Transverse colon (tissue), 4 donors: ENCODE measurements around the gene ERLIN1. TPM values are rescaled to one million over a fixed set of nuclear protein-coding genes. Genes with fewer than 3 reads are reported as not detected.

Experiments used
- DNase-seq: peaks from one replicate; pipeline ENCODE4 v3.0.0-alpha.2; 2019
- H3K27ac ChIP-seq, 4 donors: fragments of 200-600 bp; sonication (generic); 2 replicates each; pipeline ENCODE4 v1.5.1; 2016 to 2018; ENCODE audit warnings: inconsistent platforms in 4 of 4
- H3K27me3 ChIP-seq: fragments of 200-600 bp; sonication (generic); 2 replicates; pipeline ENCODE4 v1.5.1; 2017; ENCODE audit warnings: inconsistent platforms
- H3K36me3 ChIP-seq, 4 donors: fragments of 200-600 bp; sonication (generic); 2 replicates each; pipeline ENCODE4 v1.5.1; 2017 to 2019; ENCODE audit warnings: inconsistent platforms in 4 of 4
- H3K4me1 ChIP-seq, 4 donors: fragments of 200-600 bp; sonication (generic); 2 replicates each; pipeline ENCODE4 v1.5.1; 2017 to 2020; ENCODE audit warnings: inconsistent platforms in 4 of 4
- H3K4me3 ChIP-seq, 4 donors: fragments of 200-600 bp; sonication (generic); 1 replicate in 1 of 4; 2 replicates in 3 of 4; pipeline versions ENCODE4 v1.5.1 to v1.6.1; 2017 to 2019; ENCODE audit warnings: inconsistent platforms in 4 of 4
- H3K9me3 ChIP-seq, 2 donors: fragments of 200-600 bp; sonication (generic); 2 replicates each; pipeline ENCODE4 v1.5.1; 2017 to 2019; ENCODE audit warnings: inconsistent platforms in 2 of 2
- CTCF ChIP-seq, 5 experiments: fragments of 200-600 bp in 3 of 5; fragments of 450-650 bp in 2 of 5; sonication (generic) in 3 of 5; IDR thresholded peaks; 1 replicate in 2 of 5; 2 replicates in 3 of 5; pipeline ENCODE4 v1.5.1; 2016 to 2017; ENCODE audit warnings: antibody characterized with exemption in 5 of 5, inconsistent platforms in 3 of 5, mild to moderate bottlenecking in 2 of 5, moderate library complexity in 1 of 5
- EP300 ChIP-seq: sonication (generic); formaldehyde crosslinking; IDR thresholded peaks from one replicate; pipeline ENCODE4 v1.6.1; 2017; ENCODE audit warnings: antibody characterized with exemption, low read depth
- POLR2A ChIP-seq: fragments of 450-650 bp; IDR thresholded peaks from one replicate; pipeline ENCODE4 v1.6.1; 2016; ENCODE audit warnings: antibody characterized with exemption, mild to moderate bottlenecking, moderate library complexity
- POLR2AphosphoS5 ChIP-seq, 3 donors: sonication (generic); formaldehyde crosslinking; IDR thresholded peaks; one replicate each; pipeline ENCODE4 v1.6.1; 2016; ENCODE audit warnings: antibody characterized with exemption in 3 of 3
- WGBS, 2 donors: methylation state at CpG; one replicate each; pipeline ENCODE4 v1.1.5; 2018; ENCODE audit warnings: low coverage in 1 of 2; 5-methylcytosine and 5-hydroxymethylcytosine counted together
- in situ Hi-C, 4 donors: fragments of 200-750 bp; cut with MboI; loops; one replicate each; pipeline versions ENCODE4 v1.15.0 to v1.15.1; 2017; ENCODE audit warnings: low sequenced_read_pairs in 3 of 4, low pct_ligation_motif_present in 1 of 4, low pct_unique_long_range_greater_than_20kb in 1 of 4
- intact Hi-C: fragments of 100-400 bp; cut with DNase I; formaldehyde crosslinking; loops from one replicate; pipeline ENCODE4 v1.15.1; 2023; ENCODE audit warnings: low total_unique reads
- total RNA-seq, 4 donors: library from RNA; depleted of rRNA; stranded (reverse); fragments of >200 nt; gene quantifications; one replicate each; pipeline ENCODE4 v1.1.0, GENCODE V29; 2016

The ERLIN1 gene
- total RNA-seq, 4 donors from 2014 or later = 21.7 to 41.0 (median 39.6) TPM

- WGBS, 2 donors = 81 to 86% methylated on average over 5 of the region's 5 CpGs
- Histone ChIP-seq H3K27me3 (peaks cover 7% of the 10 kb centered on the region), H3K4me3 (no peak overlapping the region), H3K4me1 (no peaks in the 10 kb centered on the region), H3K9me3 (no peaks in the 10 kb centered on the region), H3K27ac (no peak overlapping the region), H3K36me3 (no peaks in the 10 kb centered on the region)
- DNase-seq = no peak
- intact Hi-C loops (no loop called here), in situ Hi-C loops (no loop called here)
- TF ChIP-seq POLR2A (no peak), CTCF (IDR thresholded peaks at IDR 0.05) (no peak), EP300 (no peak), POLR2AphosphoS5 (IDR thresholded peaks at IDR 0.05) (no peak)
Observed at GRCh38 chr10:100104300-100104699, 81.5 kb downstream of the ERLIN1 start.

GRCh38 chr10:100103581-100103980 is 82.2 kb downstream of the ERLIN1 start:
- H3K36me3 ChIP-seq = no peaks in the 10 kb centered on the region
- TF ChIP-seq EP300 (no peak), POLR2A (no peak), POLR2AphosphoS5 (IDR thresholded peaks at IDR 0.05) (no peak), CTCF (IDR thresholded peaks at IDR 0.05) (no peak)
- intact Hi-C loops (no loop called here), in situ Hi-C loops (no loop called here)
- H3K9me3 ChIP-seq = no peaks in the 10 kb centered on the region
- no peaks in the 10 kb centered on the region for H3K4me1 ChIP-seq
- H3K4me3 ChIP-seq = no peak overlapping the region
- DNase-seq = no peak
- no peak overlapping the region for H3K27ac ChIP-seq
- H3K27me3 ChIP-seq = peaks cover 7% of the 10 kb centered on the region
- 74 to 81% methylated on average over 2 to 5 of the region's 5 CpGs for WGBS, 2 donors

- peak; percentile 8 for DNase-seq
- no peaks in the 10 kb centered on the region for H3K4me1 ChIP-seq
- no peaks in the 10 kb centered on the region for H3K9me3 ChIP-seq
- WGBS, 2 donors = 23 to 32% methylated on average over 5 to 6 of the region's 6 CpGs
- peaks cover 7% of the 10 kb centered on the region for H3K27me3 ChIP-seq
- H3K36me3 ChIP-seq = no peaks in the 10 kb centered on the region
- TF ChIP-seq CTCF (IDR thresholded peaks at IDR 0.05) (no peak), POLR2AphosphoS5 (IDR thresholded peaks at IDR 0.05) (no peak), EP300 (no peak), POLR2A (no peak)
- H3K4me3 ChIP-seq = no peak overlapping the region
- H3K27ac ChIP-seq = no peak overlapping the region
- intact Hi-C loops (no loop called here), in situ Hi-C loops (no loop called here)
Observed at GRCh38 chr10:100101192-100102076, 84.4 kb downstream of the ERLIN1 start.

GRCh38 chr10:100100651-100101184 is 85.1 kb downstream of the ERLIN1 start:
- no peak for DNase-seq
- H3K27ac ChIP-seq = no peak overlapping the region
- WGBS, 2 donors = 55 to 65% methylated on average over 4 to 6 of the region's 6 CpGs
- TF ChIP-seq POLR2A (no peak), POLR2AphosphoS5 (IDR thresholded peaks at IDR 0.05) (no peak), EP300 (no peak), CTCF (IDR thresholded peaks at IDR 0.05) (no peak)
- no peaks in the 10 kb centered on the region for H3K9me3 ChIP-seq
- no peak overlapping the region for H3K4me3 ChIP-seq
- intact Hi-C loops (no loop called here), in situ Hi-C loops (no loop called here)
- no peaks in the 10 kb centered on the region for H3K4me1 ChIP-seq
- no peaks in the 10 kb centered on the region for H3K36me3 ChIP-seq
- H3K27me3 ChIP-seq = peaks cover 7% of the 10 kb centered on the region

Other genes starting within 250 kb of the ERLIN1 start
- 10 to 100 TPM; 38.5 to 68.5 (median 48.0) TPM for gene DNMBP, start 176.1 kb downstream of the ERLIN1 start, total RNA-seq
- gene CPN1, start 104.2 kb downstream of the ERLIN1 start, total RNA-seq = not detected
- gene CHUK, start 43.6 kb upstream of the ERLIN1 start, total RNA-seq = 10 to 100 TPM; 16.5 to 22.2 (median 18.8) TPM
- 10 to 100 TPM in 3 of 4 donors, 1 to 10 TPM in 1; 2.2 to 15.2 (median 13.0) TPM for gene CWF19L1, start 81.6 kb upstream of the ERLIN1 start, total RNA-seq
- gene BLOC1S2, start 100.7 kb upstream of the ERLIN1 start, total RNA-seq = 10 to 100 TPM in 2 of 4 donors, 1 to 10 TPM in 1, not detected in 1; 1.1 to 20.3 (median 13.4) TPM
- 1 to 10 TPM in 1 of 4 donors, under 1 TPM in 1, not detected in 2; 0.14 to 1.9 TPM for gene PKD2L1, start 144.2 kb upstream of the ERLIN1 start, total RNA-seq
- 10 to 100 TPM in 3 of 4 donors, 1 to 10 TPM in 1; 9.2 to 62.1 (median 21.8) TPM for gene SCD, start 161.2 kb upstream of the ERLIN1 start, total RNA-seq